ENCODE measurements around the gene GALK2.

Gene GALK2

GRCh38 chr15:49169880-49170597 is at the start of gene GALK2:
Gene GALK2, plus strand, starts transcription at chr15:49170247. Its CDS starts 76 bp downstream, at chr15:49170323.
- peak; percentile 39 to 58 for DNase-seq (ENCODE audit: low read depth in 2 of 2)

- DNase-seq (ENCODE audit: low read depth in 2 of 2): no peak
These were observed 49.2 kb upstream of the GALK2 start for GRCh38 chr15:49120832-49121231.

GRCh38 chr15:49121901-49122300 is 48.1 kb upstream of the GALK2 start:
- no peak for DNase-seq (ENCODE audit: low read depth in 2 of 2)

GRCh38 chr15:49122541-49123062 is 47.4 kb upstream of the GALK2 start:
- DNase-seq (ENCODE audit: low read depth in 2 of 2): no peak

- no peak for DNase-seq (ENCODE audit: low read depth in 2 of 2)
These were observed 45.7 kb upstream of the GALK2 start for GRCh38 chr15:49124371-49124770.

DNA sequence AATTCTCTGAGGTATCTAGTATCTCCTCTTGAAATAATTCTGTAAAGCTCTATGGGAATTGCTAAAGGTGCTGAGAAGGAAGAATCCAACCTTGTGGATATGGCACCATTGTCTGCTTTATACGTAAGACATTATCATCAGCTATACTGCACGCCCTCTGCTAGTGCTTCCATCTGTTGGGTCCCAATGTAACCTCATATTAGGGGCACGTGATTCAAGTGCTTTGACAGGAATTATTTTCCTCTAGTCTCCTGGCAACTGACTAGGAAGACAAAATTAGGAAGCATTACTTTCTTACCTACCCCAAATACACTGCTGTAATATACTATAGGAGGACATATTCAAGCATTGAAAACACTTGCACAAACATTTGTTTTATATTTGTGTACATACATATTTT is 38.6 kb upstream of the GALK2 start:
- DNase-seq (ENCODE audit: low read depth in 2 of 2): no peak

DNA sequence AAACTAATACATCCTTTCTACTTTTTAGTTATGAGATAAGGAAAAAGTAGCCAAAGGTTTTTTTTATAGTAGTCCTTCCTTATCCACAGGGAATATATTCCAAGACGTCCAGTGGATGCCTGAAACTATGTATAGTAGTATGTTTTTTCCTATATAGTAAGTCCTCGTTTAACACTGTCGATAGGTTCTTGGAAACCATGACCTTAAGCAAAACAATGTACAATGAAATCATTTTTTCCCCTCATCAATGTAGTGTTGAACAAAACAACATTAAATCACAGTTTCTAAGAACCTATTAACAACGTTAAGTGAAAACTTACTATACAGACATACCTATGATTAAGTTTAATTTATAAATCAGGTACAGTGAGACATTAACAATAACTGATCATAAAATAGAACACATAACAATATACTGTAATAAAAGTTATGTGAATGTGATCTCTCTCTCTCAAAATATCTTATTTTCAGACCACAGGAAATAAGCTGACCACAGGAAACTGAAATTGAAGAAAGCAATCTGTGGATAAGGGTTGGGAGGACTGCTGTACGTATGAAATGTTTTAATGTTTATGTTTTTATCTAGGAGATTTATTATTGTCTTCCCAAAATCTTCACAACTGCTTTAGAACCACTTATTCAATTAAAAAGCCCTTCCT is 35.2 kb upstream of the GALK2 start:
- DNase-seq (ENCODE audit: low read depth in 2 of 2): no peak

DNA sequence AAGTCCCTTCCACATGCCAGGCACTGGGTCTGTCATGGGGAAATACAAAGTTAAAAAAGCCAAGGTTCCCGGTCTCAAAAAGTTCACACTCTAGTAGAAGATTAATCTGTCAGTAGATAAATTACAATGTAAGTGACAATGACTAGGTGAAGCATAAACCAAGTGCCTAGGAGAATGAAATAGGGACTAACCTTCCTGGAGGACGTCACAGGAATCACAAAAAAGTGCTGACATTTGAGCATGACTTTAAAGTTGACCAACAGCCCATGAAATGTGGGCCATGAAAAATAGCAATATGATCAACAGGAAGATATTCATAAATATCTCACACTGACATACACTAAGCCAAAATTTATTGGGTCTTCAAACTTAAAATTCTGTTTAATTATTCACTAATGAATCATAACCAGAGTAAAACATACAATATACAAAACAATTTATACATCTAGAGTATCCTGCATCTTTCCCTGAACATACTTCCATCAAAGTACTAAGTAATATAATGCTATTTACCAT is 34.6 kb upstream of the GALK2 start:
- no peak for DNase-seq (ENCODE audit: low read depth in 2 of 2)

DNA sequence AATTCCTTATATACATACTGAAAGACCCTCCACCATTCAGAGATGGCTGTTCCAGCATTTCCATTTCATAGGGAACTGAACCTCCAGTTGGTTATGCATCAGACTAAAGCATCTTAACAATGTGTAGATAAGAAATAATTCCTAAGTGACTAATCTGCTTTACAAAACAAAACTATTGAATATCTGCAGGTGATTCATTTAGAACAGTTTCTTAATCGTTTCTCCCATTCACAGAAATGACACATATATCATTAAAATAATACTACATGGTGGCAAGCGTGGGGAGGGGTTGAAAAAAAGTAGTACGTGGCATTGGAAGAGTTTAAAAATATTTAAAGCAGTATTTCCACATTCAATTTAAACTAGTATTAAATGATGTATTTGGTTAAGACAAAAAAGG is 34.1 kb upstream of the GALK2 start:
- no peak for DNase-seq (ENCODE audit: low read depth in 2 of 2)

DNA sequence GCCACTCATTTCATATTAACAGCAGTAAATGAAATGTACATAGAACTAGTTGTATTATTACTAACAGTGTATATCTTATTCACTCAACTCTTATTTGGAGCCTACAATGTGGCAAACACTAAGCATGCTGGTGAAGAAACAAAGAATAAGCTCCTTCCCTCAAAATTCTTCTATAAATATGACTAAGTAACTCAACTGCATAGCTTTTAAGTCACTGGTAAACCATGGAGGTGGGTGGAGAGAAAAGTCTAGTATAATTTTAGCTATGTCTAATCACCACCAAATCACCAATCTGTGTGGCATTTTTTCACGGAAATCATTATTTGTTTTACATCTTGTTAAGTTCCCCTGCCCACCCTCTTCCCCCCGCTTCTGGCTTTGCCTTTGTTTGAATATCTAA is 32.2 kb upstream of the GALK2 start:
- no peak for DNase-seq (ENCODE audit: low read depth in 2 of 2)

DNA sequence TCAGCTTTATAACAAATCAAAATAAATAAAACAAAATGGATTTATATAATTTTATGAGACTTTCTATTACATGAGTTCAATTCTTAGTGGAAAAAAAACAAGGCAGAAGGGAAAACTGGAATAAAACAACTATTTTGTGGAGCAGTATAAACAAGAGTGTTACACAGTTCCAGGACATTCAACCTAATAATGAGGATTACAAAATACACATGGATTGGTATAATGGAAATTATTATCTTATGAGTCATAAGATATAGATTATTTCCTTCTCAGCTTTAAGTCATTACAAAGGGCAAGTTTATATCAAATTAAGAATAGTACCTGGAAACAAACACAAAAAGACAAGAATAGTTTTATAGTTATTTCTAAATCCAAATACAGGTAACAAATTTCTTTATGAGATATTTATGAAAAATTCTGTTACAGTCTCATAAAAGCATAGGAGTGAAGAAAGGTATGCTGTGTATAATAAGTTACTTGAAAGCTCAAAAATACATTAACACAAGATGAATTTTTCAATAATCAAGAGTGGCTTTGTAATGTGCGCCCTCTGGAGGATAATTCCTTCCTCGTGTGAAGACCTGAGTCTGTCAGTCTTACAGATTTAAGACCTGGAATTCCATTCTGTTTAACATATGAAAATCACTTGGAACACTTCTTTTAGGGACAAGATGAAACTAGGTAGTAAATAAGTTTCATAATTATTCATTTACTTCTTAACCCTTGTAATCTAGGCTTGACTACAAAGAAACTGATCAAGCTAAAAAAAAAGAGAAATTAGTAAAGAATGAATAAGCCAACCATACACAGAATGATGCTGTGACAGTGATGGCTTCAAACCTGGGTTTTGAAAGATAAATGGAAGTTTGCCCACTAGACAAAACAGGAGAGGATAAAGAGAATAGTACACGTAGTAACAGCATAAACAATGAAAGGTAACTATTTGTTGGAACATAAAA is 24.1 kb upstream of the GALK2 start:
- DNase-seq (ENCODE audit: low read depth in 2 of 2): no peak

DNA sequence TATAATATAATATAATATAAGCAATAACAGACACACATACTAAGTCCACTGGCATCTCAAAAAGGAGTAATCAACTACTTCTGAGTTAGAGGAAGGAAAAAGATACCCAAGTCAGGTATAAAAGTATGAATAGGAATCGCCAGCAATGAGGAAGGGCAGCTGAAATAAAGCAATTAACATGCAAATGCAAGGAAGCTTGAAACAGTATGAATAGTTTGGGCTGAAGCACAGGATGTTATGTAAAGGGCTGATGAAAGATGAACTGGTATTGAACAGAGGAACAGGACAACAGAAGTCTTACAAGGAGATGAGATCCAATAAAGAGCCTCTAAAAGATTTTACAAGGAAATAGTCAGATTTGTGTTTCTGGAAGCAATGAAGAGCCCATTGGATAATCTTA is 21.7 kb upstream of the GALK2 start:
- DNase-seq (ENCODE audit: low read depth in 2 of 2): no peak

DNA sequence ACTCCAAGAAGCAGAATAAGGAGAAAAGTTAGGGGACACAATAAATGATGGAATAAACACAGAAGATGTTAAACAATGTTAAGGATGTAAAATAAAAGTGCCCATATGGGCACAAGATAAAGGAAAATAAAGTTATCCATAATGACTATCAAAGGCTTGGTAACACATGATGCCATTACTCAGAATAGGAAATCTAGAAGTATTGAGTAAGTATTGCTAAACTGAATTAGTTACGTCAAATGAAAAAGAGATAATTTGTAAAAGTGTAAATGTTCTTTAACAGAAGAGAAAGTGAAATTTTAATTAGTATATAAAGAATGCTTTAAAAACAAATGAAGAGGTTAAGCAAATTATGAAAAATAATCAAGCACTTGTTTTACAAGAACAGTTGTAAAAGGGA is 21.3 kb upstream of the GALK2 start:
- DNase-seq (ENCODE audit: low read depth in 2 of 2): no peak

DNA sequence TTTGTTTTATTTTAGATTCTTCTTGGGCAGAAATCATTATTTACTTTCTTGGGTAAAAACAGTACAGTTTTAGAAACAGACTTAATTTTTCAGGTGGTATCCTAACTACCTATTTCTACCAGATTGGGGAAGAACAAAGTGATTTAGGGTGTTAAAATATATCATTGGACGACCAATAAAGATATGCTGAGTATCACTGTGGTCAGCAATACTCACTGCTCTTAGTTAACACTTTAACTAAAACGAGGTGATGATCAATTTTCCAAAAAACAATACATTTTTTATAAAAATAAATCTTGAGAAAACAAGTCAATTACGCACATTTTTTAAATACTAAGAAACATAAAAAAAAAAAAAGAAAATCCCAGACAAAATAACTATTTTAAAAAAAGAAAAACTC is 18.2 kb upstream of the GALK2 start:
- no peak for DNase-seq (ENCODE audit: low read depth in 2 of 2)

DNA sequence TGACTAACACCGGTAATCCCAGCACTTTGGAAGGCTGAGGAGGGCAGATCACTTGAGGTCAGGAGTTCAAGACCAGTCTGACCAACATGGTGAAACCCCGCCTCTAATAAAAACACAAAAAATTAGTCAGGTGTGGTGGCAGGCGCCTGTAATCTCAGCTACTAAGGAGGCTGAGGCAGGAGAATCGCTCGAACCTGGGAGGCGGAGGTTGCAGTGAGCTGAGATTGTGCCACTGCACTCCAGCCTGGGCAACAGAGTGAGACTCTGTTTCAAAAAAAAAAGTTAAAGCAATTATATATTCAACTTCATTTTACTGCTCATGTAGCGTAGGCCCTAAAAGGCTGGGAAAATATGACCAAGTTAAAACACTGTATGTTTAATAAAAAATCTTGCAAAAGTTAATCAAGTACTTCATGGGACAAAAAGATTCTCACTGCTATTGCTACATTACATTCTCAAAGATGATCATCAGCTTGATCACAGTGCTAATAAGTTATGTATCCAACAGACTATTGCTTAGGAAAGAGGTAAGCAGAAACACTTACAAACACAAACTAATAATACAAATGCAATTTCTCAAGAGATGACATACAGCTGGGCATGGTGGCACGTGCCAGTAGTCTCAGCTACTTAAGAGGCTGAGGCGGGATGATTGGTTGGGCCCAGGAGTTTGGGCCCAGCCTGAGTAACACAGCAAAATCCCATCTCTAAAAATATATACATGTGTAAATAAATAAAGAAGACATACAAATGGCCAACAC is 17.3 kb upstream of the GALK2 start:
- no peak for DNase-seq (ENCODE audit: low read depth in 2 of 2)

DNA sequence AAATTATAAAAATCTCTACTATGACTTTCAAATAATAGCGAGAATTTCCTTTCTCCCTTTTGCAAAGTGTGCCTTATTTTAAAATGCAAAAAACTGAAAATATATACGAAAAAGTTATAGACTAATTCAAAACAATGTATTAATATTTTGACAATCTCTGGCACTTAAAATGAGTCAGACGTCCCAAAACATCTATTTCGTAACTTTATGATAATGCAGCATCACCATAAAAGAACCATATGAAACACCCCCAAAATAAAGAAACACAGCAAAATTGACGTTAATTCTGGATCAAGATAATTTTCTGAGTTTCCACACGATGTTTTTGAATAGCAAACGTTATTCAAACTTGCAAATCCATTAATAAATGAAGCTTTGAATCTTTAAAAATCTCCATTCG is 15.7 kb upstream of the GALK2 start:
- DNase-seq (ENCODE audit: low read depth in 2 of 2): no peak

DNA sequence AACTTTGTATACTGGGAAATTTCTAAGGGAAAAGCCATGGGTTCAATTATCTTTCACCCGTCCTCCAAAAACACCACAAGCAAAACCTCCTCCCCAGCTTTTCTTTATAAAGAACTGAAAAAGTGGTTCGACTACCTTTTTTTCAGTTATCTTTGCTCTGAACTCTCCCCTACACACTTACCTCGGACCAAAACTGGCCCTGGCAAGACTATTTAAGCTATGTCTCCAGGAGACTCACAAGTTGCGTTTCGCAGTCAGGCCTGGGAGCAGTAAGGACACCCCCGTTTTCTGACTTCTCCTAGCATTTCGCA is 15.3 kb upstream of the GALK2 start:
- no peak for DNase-seq (ENCODE audit: low read depth in 2 of 2)

GRCh38 chr15:49155110-49155833 is 14.8 kb upstream of the GALK2 start, which contains the start of gene COPS2:
Gene COPS2, minus strand, starts transcription at chr15:49155599. Its CDS starts 21 bp downstream, at chr15:49155578.
- DNase-seq (ENCODE audit: low read depth in 2 of 2): peak; percentile 86 to 89

DNA sequence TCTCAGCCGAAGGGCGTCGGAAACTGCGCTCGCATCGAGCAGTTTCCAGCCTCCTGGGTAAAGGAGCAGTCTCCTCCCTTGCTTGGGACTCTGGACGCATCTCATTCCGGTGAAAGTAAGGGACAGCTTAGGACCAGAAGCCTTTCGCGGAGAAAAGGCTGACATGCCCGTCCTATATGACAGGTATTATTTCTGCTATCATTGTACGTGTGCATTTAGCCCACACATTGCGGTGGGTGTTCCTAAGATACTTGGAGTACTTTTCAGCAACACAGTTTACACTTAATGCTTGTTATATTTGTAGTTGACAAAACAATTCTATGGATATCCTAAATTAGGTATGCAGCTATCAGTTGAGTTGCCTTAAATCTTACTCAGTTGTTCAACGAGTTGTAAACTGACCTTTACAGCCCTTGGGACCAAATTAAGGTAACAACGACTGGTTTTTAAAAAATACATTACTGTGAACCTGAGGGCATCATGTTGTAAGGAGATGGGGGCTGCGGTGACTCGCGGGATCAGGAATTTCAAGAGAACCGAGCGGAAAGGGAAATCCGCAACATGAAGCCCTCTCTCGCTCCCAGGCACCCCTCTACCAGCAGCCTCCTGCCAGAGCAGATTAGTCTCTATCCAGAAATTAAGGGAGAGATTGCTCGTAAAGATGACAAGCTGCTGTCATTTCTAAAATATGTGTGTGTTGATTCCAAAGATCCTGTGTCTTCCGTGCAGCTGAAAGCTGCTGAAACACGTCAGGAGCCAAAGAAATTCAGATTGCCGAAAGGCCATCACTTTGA is 14.0 kb upstream of the GALK2 start:
- no peak for DNase-seq (ENCODE audit: low read depth in 2 of 2)

- no peak for DNase-seq (ENCODE audit: low read depth in 2 of 2)
These were observed 6.4 kb upstream of the GALK2 start for GRCh38 chr15:49163678-49164077.

Measured in activated CD8-positive, alpha-beta memory T cell treated with anti-CD3 and anti-CD28 coated beads for 4 hours (primary cell).